ENCODE results near the gene MMD. TPM values are rescaled to one million over a fixed set of nuclear protein-coding genes. Genes with fewer than 3 reads are reported as not detected.

The MMD gene
- total and polyA plus RNA-seq, 2 donors (not counting 1 experiment from before 2014, with no cell fraction given): 19.2 to 29.4 TPM

GRCh38 chr17:55395803-55396505 lies 25.7 kb downstream of the MMD start:
- H3K9me3 Mint-ChIP-seq (ENCODE audit: insufficient read depth): no peaks in the 10 kb centered on the region
- Histone ChIP-seq H3K27me3 (replicated peaks in 1 of 4; ENCODE audit: control extremely low read depth in 1 of 4, control insufficient read depth in 3 of 4, insufficient read depth in 4 of 4, low read length in 3 of 4) (no peaks in the 10 kb centered on the region), H2AFZ (ENCODE audit: insufficient read depth, low read depth, low read length, poor library complexity, severe bottlenecking) (no peak overlapping the region), H3K36me3 (replicated peaks in 1 of 2; ENCODE audit: control extremely low read depth in 1 of 2, control insufficient read depth in 1 of 2, extremely low read depth in 1 of 2, insufficient read depth in 2 of 2, low read length in 1 of 2) (peaks cover 8 to 40% of the 10 kb centered on the region in 2 experiments), H3K4me3 (ENCODE audit: control extremely low read depth in 1 of 5, extremely low read depth in 1 of 5, insufficient read depth in 1 of 5, low read depth in 2 of 5, low read length in 4 of 5) (no peak overlapping the region), H3K4me2 (replicated peaks; ENCODE audit: low read depth, low read length, poor library complexity, severe bottlenecking) (no peak overlapping the region), H3K79me2 (ENCODE audit: control insufficient read depth, insufficient read depth, low read length) (no peaks in the 10 kb centered on the region), H3K9me3 (ENCODE audit: control extremely low read depth in 1 of 3, control insufficient read depth in 2 of 3, insufficient read depth in 1 of 3, low read length in 2 of 3) (no peaks in the 10 kb centered on the region), H3K9ac (ENCODE audit: low read length) (no peak overlapping the region), H4K20me1 (ENCODE audit: control insufficient read depth, insufficient read depth, low read length, poor library complexity, severe bottlenecking) (no peaks in the 10 kb centered on the region), H3K4me1 (ENCODE audit: control insufficient read depth in 2 of 2, insufficient read depth in 2 of 2, low read length in 2 of 2) (no peaks in the 10 kb centered on the region), H3K27ac (ENCODE audit: low read length in 2 of 2) (no peak overlapping the region)
- no peak overlapping the region for H3K27ac Mint-ChIP-seq
- ChIA-PET POLR2A (no interaction called here), CTCF (no interaction called here)
- no peak for ATAC-seq (ENCODE audit: low read depth)
- TF ChIP-seq CTCF (IDR thresholded peaks at IDR 0.05) (no peak), EZH2 (IDR thresholded peaks at IDR 0.05; ENCODE audit: borderline replicate concordance, insufficient read depth, low read depth, low read length, poor library complexity, severe bottlenecking) (no peak)
- WGBS (ENCODE audit: insufficient coverage): 100% methylated on average over 1 of the region's 5 CpGs
- DNase-seq: no peak
- no peaks in the 10 kb centered on the region for H3K27me3 Mint-ChIP-seq
- intact Hi-C loops (cut with micrococcal nuclease): no loop called here
- no peak overlapping the region for H3K4me3 Mint-ChIP-seq
- peaks cover 2% of the 10 kb centered on the region for H3K4me1 Mint-ChIP-seq

- ChIA-PET POLR2A (no interaction called here), CTCF (interaction anchor here (0.9 kb wide), 1 partner anchor 25 kb away, joined by 3 read pairs; no protein-coding TSS in a partner anchor)
- Mint-ChIP-seq H3K4me3 (no peak overlapping the region), H3K9me3 (ENCODE audit: insufficient read depth) (no peaks in the 10 kb centered on the region), H3K27ac (peak overlapping the region; percentile 20), H3K4me1 (peaks cover 2% of the 10 kb centered on the region), H3K27me3 (no peaks in the 10 kb centered on the region)
- Histone ChIP-seq H3K4me3 (ENCODE audit: control extremely low read depth in 1 of 5, extremely low read depth in 1 of 5, insufficient read depth in 1 of 5, low read depth in 2 of 5, low read length in 4 of 5) (no peak overlapping the region), H4K20me1 (ENCODE audit: control insufficient read depth, insufficient read depth, low read length, poor library complexity, severe bottlenecking) (no peaks in the 10 kb centered on the region), H3K9me3 (ENCODE audit: control extremely low read depth in 1 of 3, control insufficient read depth in 2 of 3, insufficient read depth in 1 of 3, low read length in 2 of 3) (no peaks in the 10 kb centered on the region), H3K4me2 (replicated peaks; ENCODE audit: low read depth, low read length, poor library complexity, severe bottlenecking) (no peak overlapping the region), H3K36me3 (replicated peaks in 1 of 2; ENCODE audit: control extremely low read depth in 1 of 2, control insufficient read depth in 1 of 2, extremely low read depth in 1 of 2, insufficient read depth in 2 of 2, low read length in 1 of 2) (peaks cover 8 to 31% of the 10 kb centered on the region in 2 experiments), H3K79me2 (ENCODE audit: control insufficient read depth, insufficient read depth, low read length) (no peaks in the 10 kb centered on the region), H3K27ac (ENCODE audit: low read length in 2 of 2) (peak overlapping the region in 1 of 2 donors; percentile 51), H3K9ac (ENCODE audit: low read length) (no peak overlapping the region), H3K27me3 (replicated peaks in 1 of 4; ENCODE audit: control extremely low read depth in 1 of 4, control insufficient read depth in 3 of 4, insufficient read depth in 4 of 4, low read length in 3 of 4) (no peaks in the 10 kb centered on the region), H3K4me1 (ENCODE audit: control insufficient read depth in 2 of 2, insufficient read depth in 2 of 2, low read length in 2 of 2) (no peaks in the 10 kb centered on the region), H2AFZ (ENCODE audit: insufficient read depth, low read depth, low read length, poor library complexity, severe bottlenecking) (no peak overlapping the region)
- ATAC-seq (ENCODE audit: low read depth) (no peak), DNase-seq (no peak)
- TF ChIP-seq CTCF (IDR thresholded peaks at IDR 0.05) (no peak), EZH2 (IDR thresholded peaks at IDR 0.05; ENCODE audit: borderline replicate concordance, insufficient read depth, low read depth, low read length, poor library complexity, severe bottlenecking) (no peak)
- intact Hi-C loops (cut with micrococcal nuclease): no loop called here
- 100% methylated on average over 4 of the region's 6 CpGs for whole genome bisulfite sequencing (ENCODE audit: insufficient coverage)
Observed at GRCh38 chr17:55394357-55395021, 27.1 kb downstream of the MMD start.

All from B cell (primary cell).